GM12878 (cell line): ENCODE results near the gene TP53INP2. TPM values are rescaled to one million over a fixed set of nuclear protein-coding genes. Genes with fewer than 3 reads are reported as not detected.

Experiments used
- ATAC-seq: fragments of 200-7000 bp; cut with Tn5 transposase; 3 replicates; pipeline ENCODE4 v1.9.1; 2020; ENCODE audit warnings: mild to moderate bottlenecking, moderate library complexity
- BruUV-seq: library from RNA; stranded (reverse); fragments of 400-500 nt; replicated peaks from 2 replicates; lab custom pipeline; 2021; lab: Mats Ljungman, UMichigan
- CTCF ChIA-PET: fragments of 300-600 bp; sonication (Branson Sonifier 250); formaldehyde crosslinking; extraction: SDS; loops from one replicate; lab custom pipeline; 2021; ENCODE audit warnings: inconsistent platforms; lab: Yijun Ruan, JAX
- POLR2A ChIA-PET: fragments of 350-600 bp; formaldehyde crosslinking; extraction: SDS; loops from one replicate; lab custom pipeline; 2021; ENCODE audit warnings: inconsistent platforms; lab: Charles Lee
- RAD21 ChIA-PET: fragments of 300-600 bp; sonication (Branson Sonifier 250); formaldehyde crosslinking; loops from one replicate; lab custom pipeline; 2023; ENCODE audit warnings: antibody characterized with exemption; ENCODE audit not compliant: unreplicated experiment; lab: Charles Lee
- SMC1A ChIA-PET: fragments of 300-600 bp; sonication (Branson Sonifier 250); formaldehyde crosslinking; loops from one replicate; lab custom pipeline; 2023; ENCODE audit not compliant: unreplicated experiment, uncharacterized antibody; lab: Charles Lee
- DNase-seq: peaks from one replicate; pipeline ENCODE4 v3.0.0-alpha.2; 2011; ENCODE audit warnings: low read depth, low spot score
- FAIRE-seq: peaks from 3 replicates; lab custom pipeline; 2011; peaks lifted over from hg19 to GRCh38; lab: Jason Lieb, UNC
- H2AFZ ChIP-seq: 2 replicates; pipeline ENCODE4 v1.6.0; 2011; ENCODE audit warnings: low read depth, low read length, control low read depth; ENCODE audit not compliant: control insufficient read depth
- H3K27ac ChIP-seq: 2 replicates; pipeline ENCODE4 v1.5.1; 2011; ENCODE audit warnings: control low read depth; ENCODE audit not compliant: control insufficient read depth, insufficient read depth
- H3K27me3 ChIP-seq, 2 experiments: replicated peaks in 1 of 2; 2 replicates each; pipeline versions ENCODE4 v1.6.0 to v1.6.1; 2011; ENCODE audit warnings: low read length in 1 of 2; ENCODE audit not compliant: control insufficient read depth in 2 of 2, insufficient read depth in 2 of 2
- H3K36me3 ChIP-seq, 2 experiments: 2 replicates each; pipeline ENCODE4 v1.5.1; 2011; ENCODE audit warnings: low read length in 1 of 2; ENCODE audit not compliant: control insufficient read depth in 2 of 2, insufficient read depth in 2 of 2
- H3K4me1 ChIP-seq: 2 replicates; pipeline ENCODE4 v1.6.1; 2011; ENCODE audit warnings: mild to moderate bottlenecking, low read length, moderate library complexity, mixed read lengths; ENCODE audit not compliant: control insufficient read depth, insufficient read depth
- H3K4me2 ChIP-seq: 2 replicates; pipeline ENCODE4 v1.6.0; 2011; ENCODE audit warnings: control low read depth; ENCODE audit not compliant: control insufficient read depth, insufficient read depth
- H3K4me3 ChIP-seq: fragments of 200-600 bp; sonication (generic); 2 replicates; pipeline ENCODE4 v1.5.1; 2016
- H3K79me2 ChIP-seq: 2 replicates; pipeline ENCODE4 v1.6.0; 2011; ENCODE audit warnings: low read length; ENCODE audit not compliant: control insufficient read depth, insufficient read depth
- H3K9ac ChIP-seq: 2 replicates; pipeline ENCODE4 v1.8.0; 2011; ENCODE audit warnings: low read length, control low read depth, mixed read lengths; ENCODE audit not compliant: control insufficient read depth, insufficient read depth
- H3K9me3 ChIP-seq: replicated peaks from 3 replicates; pipeline ENCODE4 v1.5.1; 2011; ENCODE audit warnings: mild to moderate bottlenecking, low read length; ENCODE audit not compliant: control insufficient read depth, insufficient read depth
- H4K20me1 ChIP-seq: 2 replicates; pipeline ENCODE4 v1.6.0; 2011; ENCODE audit not compliant: control insufficient read depth, insufficient read depth
- CEBPB ChIP-seq, 2 experiments: fragments of 150-350 bp in 1 of 2; IDR thresholded peaks; 2 replicates each; pipeline ENCODE4 v1.6.1; 2012 to 2014; ENCODE audit warnings: low read depth in 2 of 2, low read length in 2 of 2, borderline replicate concordance in 1 of 2, inconsistent platforms in 1 of 2
- CHD2 ChIP-seq: IDR thresholded peaks from 2 replicates; pipeline ENCODE4 v1.6.1; 2011; ENCODE audit warnings: low read depth, low read length, improper control_type of control experiment, borderline replicate concordance
- CREM ChIP-seq: IDR thresholded peaks from 2 replicates; pipeline ENCODE4 v1.6.1; 2014; ENCODE audit warnings: antibody characterized with exemption, low read depth
- GATAD2B ChIP-seq: fragments of 450-650 bp; conservative IDR thresholded peaks from 2 replicates; pipeline ENCODE4 v1.6.1; 2017; ENCODE audit warnings: low read depth, mild to moderate bottlenecking, moderate library complexity
- IKZF1 ChIP-seq: fragments of 450-650 bp; conservative IDR thresholded peaks from 2 replicates; pipeline ENCODE4 v1.6.1; 2017; ENCODE audit warnings: antibody characterized with exemption, mild to moderate bottlenecking
- IKZF2 ChIP-seq, 2 experiments: fragments of 450-650 bp; IDR thresholded peaks; 2 replicates each; pipeline ENCODE4 v1.6.1; 2017; ENCODE audit warnings: mild to moderate bottlenecking in 2 of 2, moderate library complexity in 2 of 2
- NRF1 ChIP-seq: conservative IDR thresholded peaks from 2 replicates; pipeline ENCODE4 v1.6.1; 2011; ENCODE audit warnings: mild to moderate bottlenecking, low read depth, low read length, improper control_type of control experiment
- PML ChIP-seq: IDR thresholded peaks from 2 replicates; pipeline ENCODE4 v1.6.1; 2012; ENCODE audit warnings: low read length, inconsistent platforms
- RAD21 ChIP-seq: IDR thresholded peaks from 2 replicates; pipeline ENCODE4 v1.6.1; 2011; ENCODE audit warnings: mild to moderate bottlenecking, low read depth, low read length, moderate library complexity; ENCODE audit not compliant: insufficient read depth
- SMAD5 ChIP-seq: IDR thresholded peaks from 2 replicates; pipeline ENCODE4 v1.6.1; 2016; ENCODE audit warnings: antibody characterized with exemption, low read depth
- SMC3 ChIP-seq: IDR thresholded peaks from 2 replicates; pipeline ENCODE4 v1.6.1; 2011; ENCODE audit warnings: low read length, improper control_type of control experiment, borderline replicate concordance
- WGBS: methylation state at CpG from one replicate; pipeline ENCODE4 v1.1.6; 2016; ENCODE audit warnings: low lambda C conversion rate; ENCODE audit not compliant: insufficient replicate concordance, insufficient coverage; ENCODE audit errors: missing lambda C conversion rate; 5-methylcytosine and 5-hydroxymethylcytosine counted together
- in situ Hi-C: fragments of 300-500 bp; cut with MboI; formaldehyde crosslinking; loops from 9 replicates; pipeline ENCODE4 v1.14.3; 2018; ENCODE audit warnings: mixed read lengths
- intact Hi-C: fragments of 100-400 bp; cut with micrococcal nuclease; formaldehyde crosslinking; loops from one replicate; pipeline ENCODE4 v1.14.2; 2022; ENCODE audit not compliant: unreplicated experiment
- polyA plus RNA-seq, 11 experiments: library from polyadenylated mRNA; depleted of rRNA in 4 of 11; unstranded in 6 of 11; stranded (reverse) in 5 of 11; fragments of >200 nt; fragmentation: Nextera tagmentation in 4 of 11; fragmentation: Illumina TruSeq in 1 of 11; extraction: Ambion mirVana in 4 of 11; extraction: Trizol in 1 of 11; gene quantifications; 1 replicate in 1 of 11; 2 replicates in 10 of 11; pipeline versions ENCODE4 v1.2.1 to v1.2.3, GENCODE V29; 2011 to 2016; ENCODE audit warnings: inconsistent platforms in 2 of 11, missing spikeins in 2 of 11, low read depth in 1 of 11
- total RNA-seq, 4 experiments: library from RNA; depleted of rRNA in 3 of 4; stranded (reverse); fragments of >200 nt in 3 of 4; fragmentation: Illumina TruSeq in 1 of 4; extraction: Trizol in 1 of 4; gene quantifications; 2 replicates each; pipeline versions ENCODE4 v1.2.1 to v1.2.3, GENCODE V29; 2013 to 2021
- TF ChIP-seq, protein P1 (sequence below), 3 experiments: IDR thresholded peaks in 2 of 3; conservative IDR thresholded peaks in 1 of 3; 2 replicates each; pipeline ENCODE4 v1.5.1; 2011; ENCODE audit warnings: low read depth in 3 of 3, low read length in 3 of 3, mild to moderate bottlenecking in 3 of 3, control low read depth in 2 of 3, moderate library complexity in 2 of 3, inconsistent platforms in 1 of 3, mixed read lengths in 1 of 3; ENCODE audit not compliant: control insufficient read depth in 2 of 3, insufficient read depth in 1 of 3; ENCODE audit errors: extremely low read depth in 1 of 3
- TF ChIP-seq, protein P2 (sequence below): IDR thresholded peaks from 2 replicates; pipeline ENCODE4 v1.6.1; 2012; ENCODE audit warnings: low read depth, low read length, improper control_type of control experiment
- TF ChIP-seq, protein P3 (sequence below): fragments of 450-650 bp; IDR thresholded peaks from 2 replicates; pipeline ENCODE4 v1.6.1; 2018; ENCODE audit warnings: borderline replicate concordance, mild to moderate bottlenecking; ENCODE audit not compliant: partially characterized antibody

TP53INP2 gene
- total and polyA plus RNA-seq, 10 of the 15 experiments (the other 5 are each of a cell fraction or from before 2014, with no cell fraction given), result 2.8 to 16.0 (median 4.0) TPM

DNA sequence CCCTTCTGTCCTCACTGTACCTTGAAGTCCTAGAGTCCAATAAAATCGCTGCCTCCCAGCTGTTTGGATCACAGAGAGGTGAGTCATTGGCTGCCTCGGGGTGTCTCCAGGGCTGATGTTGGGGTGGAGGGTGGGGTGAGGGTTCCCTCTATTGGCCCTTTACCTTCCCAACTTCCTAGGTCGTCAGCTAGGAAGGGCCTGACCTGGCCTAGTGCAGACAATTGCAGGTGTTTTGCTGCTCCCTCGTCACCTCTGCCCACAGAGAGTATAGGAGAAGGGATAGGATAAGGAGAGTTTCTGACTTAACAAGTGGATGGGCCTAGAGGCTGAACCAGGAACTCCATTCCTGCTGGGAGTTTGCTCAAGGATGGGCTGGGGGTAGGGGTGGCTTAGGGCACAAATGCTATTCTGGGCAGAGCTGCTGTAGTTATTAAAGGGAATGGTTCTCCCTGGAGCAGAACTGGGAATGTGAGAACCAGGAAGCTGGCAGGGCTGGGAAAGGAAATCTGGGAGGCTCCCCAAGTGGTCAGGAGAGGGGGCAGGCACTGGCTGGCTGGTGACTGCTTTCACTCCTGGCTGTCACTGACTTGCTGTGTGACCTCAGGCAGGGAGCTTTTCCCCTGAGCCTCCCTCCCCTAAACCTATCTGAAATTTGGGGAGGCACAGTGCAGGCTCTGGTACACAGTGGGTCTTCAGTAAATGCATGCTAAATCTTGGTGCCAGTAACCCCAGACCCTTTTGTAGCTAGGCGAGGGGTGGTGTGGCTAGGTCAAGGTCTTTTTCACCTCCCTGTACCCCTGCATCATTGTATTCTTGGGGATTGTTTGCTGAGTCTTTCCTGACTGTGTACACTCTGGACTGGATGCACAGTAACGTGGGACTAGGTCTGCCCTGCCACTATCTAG lies 1.5 kb downstream of the TP53INP2 start:
- CTCF ChIA-PET, result interaction anchor here (0.7 to 10.2 kb wide), 8 partner anchors 49 to 392 kb away, joined by 3 to 118 read pairs (median 8); partner anchors contain the start of gene DYNLRB1

More for the DNA sequence above, 1.5 kb downstream of the TP53INP2 start:
- BruUV-seq, result no TSS peak
- Histone ChIP-seq H3K4me1 (peaks cover 9% of the 10 kb centered on the region; the same call in 1 of the 2 replicates), H2AFZ (no peak overlapping the region), H3K27me3 (no peaks in the 10 kb centered on the region), H3K9me3 (no peaks in the 10 kb centered on the region), H3K79me2 (peaks cover 3% of the 10 kb centered on the region), H3K36me3 (no peaks in the 10 kb centered on the region), H3K9ac (no peak overlapping the region), H3K4me2 (peak overlapping the region; percentile 27), H4K20me1 (no peaks in the 10 kb centered on the region), H3K27ac (no peak overlapping the region), H3K4me3 (peak overlapping the region; percentile 96; the same call in 1 of the 2 replicates)
- intact Hi-C loops, result loop anchor here (5.0 kb wide), 1 partner anchor 393 kb away; no protein-coding TSS in a partner anchor
- DNase-seq (no peak), ATAC-seq (no peak), FAIRE-seq (no peak)
- POLR2A ChIA-PET, result interaction anchor here (0.6 to 2.5 kb wide), 4 partner anchors 11 to 60 kb away, joined by 5 to 8 read pairs (median 5); no protein-coding TSS in a partner anchor
- TF ChIP-seq CHD2 (no peak), RAD21 (peak; percentile 39; the same call in 1 of the 2 replicates), SMC3 (0 out of 2 replicates have a peak, but pooled peaks have one; percentile 14), CREM (no peak), NRF1 (no peak), GATAD2B (no peak), PML (no peak), CEBPB (IDR thresholded peaks at IDR 0.05; ENCODE audit: borderline replicate concordance in 1 of 2, low read depth in 2 of 2, low read length in 2 of 2) (no peak), IKZF2 (IDR thresholded peaks at IDR 0.05) (0 out of 4 replicates have a peak, but pooled peaks of 1 of the 2 experiments have one; percentile 11), IKZF1 (peak; percentile 14; the same call in 1 of the 2 replicates), SMAD5 (no peak)
- TF ChIP-seq, protein P1, sequence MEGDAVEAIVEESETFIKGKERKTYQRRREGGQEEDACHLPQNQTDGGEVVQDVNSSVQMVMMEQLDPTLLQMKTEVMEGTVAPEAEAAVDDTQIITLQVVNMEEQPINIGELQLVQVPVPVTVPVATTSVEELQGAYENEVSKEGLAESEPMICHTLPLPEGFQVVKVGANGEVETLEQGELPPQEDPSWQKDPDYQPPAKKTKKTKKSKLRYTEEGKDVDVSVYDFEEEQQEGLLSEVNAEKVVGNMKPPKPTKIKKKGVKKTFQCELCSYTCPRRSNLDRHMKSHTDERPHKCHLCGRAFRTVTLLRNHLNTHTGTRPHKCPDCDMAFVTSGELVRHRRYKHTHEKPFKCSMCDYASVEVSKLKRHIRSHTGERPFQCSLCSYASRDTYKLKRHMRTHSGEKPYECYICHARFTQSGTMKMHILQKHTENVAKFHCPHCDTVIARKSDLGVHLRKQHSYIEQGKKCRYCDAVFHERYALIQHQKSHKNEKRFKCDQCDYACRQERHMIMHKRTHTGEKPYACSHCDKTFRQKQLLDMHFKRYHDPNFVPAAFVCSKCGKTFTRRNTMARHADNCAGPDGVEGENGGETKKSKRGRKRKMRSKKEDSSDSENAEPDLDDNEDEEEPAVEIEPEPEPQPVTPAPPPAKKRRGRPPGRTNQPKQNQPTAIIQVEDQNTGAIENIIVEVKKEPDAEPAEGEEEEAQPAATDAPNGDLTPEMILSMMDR (IDR thresholded peaks at IDR 0.05 in 2 of 3, conservative IDR thresholded peaks at IDR 0.05 in 1 of 3; ENCODE audit: control insufficient read depth in 2 of 3, extremely low read depth in 1 of 3, insufficient read depth in 1 of 3, low read depth in 3 of 3, low read length in 3 of 3), result peak; percentile 3 to 37 (median 12); a peak in 3 of 6 replicates
- TF ChIP-seq, protein P2, sequence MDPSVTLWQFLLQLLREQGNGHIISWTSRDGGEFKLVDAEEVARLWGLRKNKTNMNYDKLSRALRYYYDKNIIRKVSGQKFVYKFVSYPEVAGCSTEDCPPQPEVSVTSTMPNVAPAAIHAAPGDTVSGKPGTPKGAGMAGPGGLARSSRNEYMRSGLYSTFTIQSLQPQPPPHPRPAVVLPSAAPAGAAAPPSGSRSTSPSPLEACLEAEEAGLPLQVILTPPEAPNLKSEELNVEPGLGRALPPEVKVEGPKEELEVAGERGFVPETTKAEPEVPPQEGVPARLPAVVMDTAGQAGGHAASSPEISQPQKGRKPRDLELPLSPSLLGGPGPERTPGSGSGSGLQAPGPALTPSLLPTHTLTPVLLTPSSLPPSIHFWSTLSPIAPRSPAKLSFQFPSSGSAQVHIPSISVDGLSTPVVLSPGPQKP, result no peak
- TF ChIP-seq, protein P3, sequence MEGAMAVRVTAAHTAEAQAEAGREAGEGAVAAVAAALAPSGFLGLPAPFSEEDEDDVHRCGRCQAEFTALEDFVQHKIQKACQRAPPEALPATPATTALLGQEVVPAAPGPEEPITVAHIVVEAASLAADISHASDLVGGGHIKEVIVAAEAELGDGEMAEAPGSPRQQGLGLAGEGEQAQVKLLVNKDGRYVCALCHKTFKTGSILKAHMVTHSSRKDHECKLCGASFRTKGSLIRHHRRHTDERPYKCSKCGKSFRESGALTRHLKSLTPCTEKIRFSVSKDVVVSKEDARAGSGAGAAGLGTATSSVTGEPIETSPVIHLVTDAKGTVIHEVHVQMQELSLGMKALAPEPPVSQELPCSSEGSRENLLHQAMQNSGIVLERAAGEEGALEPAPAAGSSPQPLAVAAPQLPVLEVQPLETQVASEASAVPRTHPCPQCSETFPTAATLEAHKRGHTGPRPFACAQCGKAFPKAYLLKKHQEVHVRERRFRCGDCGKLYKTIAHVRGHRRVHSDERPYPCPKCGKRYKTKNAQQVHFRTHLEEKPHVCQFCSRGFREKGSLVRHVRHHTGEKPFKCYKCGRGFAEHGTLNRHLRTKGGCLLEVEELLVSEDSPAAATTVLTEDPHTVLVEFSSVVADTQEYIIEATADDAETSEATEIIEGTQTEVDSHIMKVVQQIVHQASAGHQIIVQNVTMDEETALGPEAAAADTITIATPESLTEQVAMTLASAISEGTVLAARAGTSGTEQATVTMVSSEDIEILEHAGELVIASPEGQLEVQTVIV, result no peak
- SMC1A ChIA-PET, result interaction anchor here (0.5 to 13.1 kb wide), 9 partner anchors 14 to 393 kb away, joined by 3 to 146 read pairs (median 6); no protein-coding TSS in a partner anchor
- RAD21 ChIA-PET, result interaction anchor here (0.6 to 4.3 kb wide), 6 partner anchors 62 to 572 kb away, joined by 3 to 36 read pairs (median 6); partner anchors contain the start of gene DYNLRB1
- in situ Hi-C loops, result no loop called here
- 48% methylated on average over 6 of the region's 6 CpGs for whole genome bisulfite sequencing
